Kidney (tissue), 14 donors: ENCODE data around the gene LRTM2. TPM values are rescaled to one million over a fixed set of nuclear protein-coding genes. Genes with fewer than 3 reads are reported as not detected.

Source experiments
- DNase-seq, 5 donors: peaks; one replicate each; pipeline ENCODE4 v3.0.0-alpha.2; 2013 to 2020
- FAIRE-seq: peaks from 2 replicates; lab custom pipeline; 2012; peaks lifted over from hg19 to GRCh38; lab: Jason Lieb, UNC
- H3K27ac ChIP-seq, 2 donors: one replicate each; pipeline ENCODE4 v1.7.0; 2013; ENCODE audit warnings: low read depth in 2 of 2, low read length in 2 of 2, inconsistent platforms in 1 of 2
- H3K27me3 ChIP-seq: one replicate; pipeline ENCODE4 v1.7.1; 2013; ENCODE audit warnings: low read length, inconsistent platforms; ENCODE audit not compliant: control insufficient read depth, insufficient read depth
- H3K36me3 ChIP-seq, 3 donors: one replicate each; pipeline versions ENCODE4 v1.7.0 to v1.7.1; 2013; ENCODE audit warnings: low read length in 3 of 3, control low read depth in 1 of 3, inconsistent platforms in 1 of 3; ENCODE audit not compliant: insufficient read depth in 3 of 3, control insufficient read depth in 2 of 3
- H3K4me1 ChIP-seq, 3 donors: one replicate each; pipeline versions ENCODE4 v1.7.0 to v1.7.1; 2013; ENCODE audit warnings: low read length in 3 of 3, inconsistent platforms in 1 of 3, low read depth in 1 of 3; ENCODE audit not compliant: control insufficient read depth in 2 of 3, insufficient read depth in 2 of 3
- H3K4me3 ChIP-seq, 3 donors: one replicate each; pipeline versions ENCODE4 v1.7.0 to v1.8.1; 2013; ENCODE audit warnings: low read length in 3 of 3, control low read depth in 1 of 3, inconsistent platforms in 1 of 3
- H3K9ac ChIP-seq, 3 donors: one replicate each; pipeline versions ENCODE4 v1.7.0 to v1.7.1; 2013; ENCODE audit warnings: low read length in 3 of 3, control low read depth in 1 of 3, inconsistent platforms in 1 of 3
- H3K9me3 ChIP-seq, 3 donors: one replicate each; pipeline versions ENCODE4 v1.7.0 to v1.7.1; 2013; ENCODE audit warnings: low read length in 3 of 3, control low read depth in 1 of 3, inconsistent platforms in 1 of 3; ENCODE audit not compliant: control insufficient read depth in 2 of 3, insufficient read depth in 1 of 3
- intact Hi-C: fragments of 100-400 bp; cut with DNase I; formaldehyde crosslinking; loops from one replicate; pipeline ENCODE4 v1.11.1; 2022
- polyA plus RNA-seq: library from polyadenylated mRNA; stranded (reverse); fragments of 350-450 nt; fragmentation: Illumina TruSeq; extraction: RNeasy Lipid Tissue Mini Kit (QIAGEN cat#74804); gene quantifications from one replicate; pipeline ENCODE4 v1.2.3, GENCODE V29; 2014; ENCODE audit warnings: low read depth, low replicate concordance; ENCODE audit not compliant: insufficient read depth
- total RNA-seq: library from RNA; stranded (reverse); fragmentation: NEBNext Ultra II Directional; extraction: Animal tissue kit (Norgen Biotek cat#: 25700); gene quantifications from one replicate; pipeline ENCODE4 v1.2.1, GENCODE V29; 2021
- TF ChIP-seq, protein P1 (sequence below): IDR thresholded peaks from 3 replicates; pipeline ENCODE4 v1.5.1; 2012; ENCODE audit warnings: mild to moderate bottlenecking, moderate library complexity, borderline replicate concordance; ENCODE audit not compliant: insufficient read depth; ENCODE audit errors: extremely low read depth
- donor health status: control.
- donor health status: control.
- donor health status: control.
- donor health status: control.
- donor health status: control.
- donor health status: DM: yes; HTN: yes; CAD: no.
- donor health status: Normal renal cell carcinoma (clear cell type).

The LRTM2 gene
- total and polyA plus RNA-seq, 2 donors from 2014 or later = not detected

GRCh38 chr12:1845886-1846285, 25.5 kb downstream of the LRTM2 start:
- Histone ChIP-seq H3K27me3 (no peaks in the 10 kb centered on the region), H3K27ac (no peak overlapping the region), H3K4me1 (no peaks in the 10 kb centered on the region), H3K4me3 (no peak overlapping the region), H3K9ac (no peak overlapping the region), H3K36me3 (no peaks in the 10 kb centered on the region), H3K9me3 (no peaks in the 10 kb centered on the region)
- intact Hi-C loops = no loop called here
- FAIRE-seq = no peak
- TF ChIP-seq, protein P1, sequence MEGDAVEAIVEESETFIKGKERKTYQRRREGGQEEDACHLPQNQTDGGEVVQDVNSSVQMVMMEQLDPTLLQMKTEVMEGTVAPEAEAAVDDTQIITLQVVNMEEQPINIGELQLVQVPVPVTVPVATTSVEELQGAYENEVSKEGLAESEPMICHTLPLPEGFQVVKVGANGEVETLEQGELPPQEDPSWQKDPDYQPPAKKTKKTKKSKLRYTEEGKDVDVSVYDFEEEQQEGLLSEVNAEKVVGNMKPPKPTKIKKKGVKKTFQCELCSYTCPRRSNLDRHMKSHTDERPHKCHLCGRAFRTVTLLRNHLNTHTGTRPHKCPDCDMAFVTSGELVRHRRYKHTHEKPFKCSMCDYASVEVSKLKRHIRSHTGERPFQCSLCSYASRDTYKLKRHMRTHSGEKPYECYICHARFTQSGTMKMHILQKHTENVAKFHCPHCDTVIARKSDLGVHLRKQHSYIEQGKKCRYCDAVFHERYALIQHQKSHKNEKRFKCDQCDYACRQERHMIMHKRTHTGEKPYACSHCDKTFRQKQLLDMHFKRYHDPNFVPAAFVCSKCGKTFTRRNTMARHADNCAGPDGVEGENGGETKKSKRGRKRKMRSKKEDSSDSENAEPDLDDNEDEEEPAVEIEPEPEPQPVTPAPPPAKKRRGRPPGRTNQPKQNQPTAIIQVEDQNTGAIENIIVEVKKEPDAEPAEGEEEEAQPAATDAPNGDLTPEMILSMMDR = no peak
- DNase-seq = no peak

DNA sequence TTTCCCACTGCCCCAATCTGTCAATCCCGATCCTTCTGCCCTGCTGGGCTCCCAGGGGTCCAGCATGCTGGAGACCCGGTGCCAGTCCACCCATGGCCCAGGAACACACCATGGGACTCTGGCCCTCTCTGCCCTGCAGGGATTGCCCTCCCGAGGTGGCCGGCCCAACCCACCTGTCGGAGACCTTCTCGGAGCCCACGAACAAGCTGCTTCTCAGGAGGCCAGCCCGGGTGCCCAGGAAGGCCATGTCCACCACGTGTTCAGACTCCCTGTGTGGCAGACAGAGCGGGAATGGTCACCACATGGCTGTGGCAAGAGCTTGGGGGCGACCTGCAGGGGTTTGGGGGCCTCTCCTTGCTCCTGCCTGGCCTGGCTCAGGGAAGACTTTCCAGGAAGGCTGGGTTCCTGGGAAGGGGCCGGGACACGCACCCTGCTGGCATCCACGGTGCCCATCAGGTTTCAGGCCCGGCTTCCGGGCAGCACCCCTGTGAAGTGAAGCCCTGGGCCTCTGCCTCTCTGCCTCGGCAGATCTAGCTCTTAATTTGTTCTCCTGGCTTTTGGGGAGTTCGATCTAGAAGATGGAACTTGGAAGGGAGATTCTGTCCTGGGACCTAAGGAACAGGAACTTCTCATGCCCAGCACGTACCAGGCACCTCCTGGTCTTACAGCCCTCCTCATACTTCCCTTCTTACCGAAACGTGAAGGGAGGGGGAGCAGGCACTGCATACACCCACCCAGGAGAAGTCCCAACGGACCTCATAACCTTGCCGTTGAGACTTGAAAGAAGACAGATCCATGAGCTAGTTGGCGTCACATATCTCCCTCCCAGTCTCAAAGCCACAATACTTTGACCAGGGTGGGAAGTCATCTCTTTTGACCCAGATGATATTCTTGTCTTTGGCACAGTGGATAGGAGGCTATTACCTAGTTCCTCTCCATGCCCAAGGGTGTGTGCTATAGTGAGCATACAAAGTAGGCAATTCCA, 26.3 kb downstream of the LRTM2 start:
- Histone ChIP-seq H3K4me1 (no peaks in the 10 kb centered on the region), H3K4me3 (no peak overlapping the region), H3K27ac (no peak overlapping the region), H3K36me3 (no peaks in the 10 kb centered on the region), H3K9ac (no peak overlapping the region), H3K9me3 (no peaks in the 10 kb centered on the region), H3K27me3 (no peaks in the 10 kb centered on the region)
- DNase-seq = peak in 1 of 5 donors; percentile 8
- FAIRE-seq = no peak
- intact Hi-C loops = no loop called here
- TF ChIP-seq, protein P1 = no peak

- H3K27ac ChIP-seq = no peak overlapping the region
- FAIRE-seq (no peak), DNase-seq (peak in 1 of 5 donors; percentile 1)
- no peaks in the 10 kb centered on the region for H3K9me3 ChIP-seq
- intact Hi-C loops = no loop called here
- no peaks in the 10 kb centered on the region for H3K27me3 ChIP-seq
- no peak overlapping the region for H3K4me3 ChIP-seq
- H3K4me1 ChIP-seq = no peaks in the 10 kb centered on the region
- TF ChIP-seq, protein P1 = no peak
- no peaks in the 10 kb centered on the region for H3K36me3 ChIP-seq
- H3K9ac ChIP-seq = no peak overlapping the region
Observed at GRCh38 chr12:1847411-1847810, 27.0 kb downstream of the LRTM2 start.
